Mesendoderm (in vitro differentiated cells): ENCODE data around the gene MED31. TPM values are rescaled to one million over a fixed set of nuclear protein-coding genes. Genes with fewer than 3 reads are reported as not detected.
"Not testable (repeated sequence)": the region's sequence is repeated elsewhere in the genome, so short reads cannot be mapped to it uniquely, and the experiment has no call there.

Experiments
- DNase-seq: peaks from one replicate; pipeline ENCODE4 v3.0.0; 2013
- H2AK5ac ChIP-seq: 2 replicates; pipeline ENCODE4 v1.6.1; 2013; ENCODE audit warnings: low read length, inconsistent platforms
- H2BK120ac ChIP-seq: 2 replicates; pipeline ENCODE4 v1.6.1; 2013; ENCODE audit warnings: low read depth, mild to moderate bottlenecking, low read length, moderate library complexity, mixed read lengths
- H2BK15ac ChIP-seq: replicated peaks from 2 replicates; pipeline ENCODE4 v1.6.1; 2013; ENCODE audit warnings: low read depth, mild to moderate bottlenecking, moderate library complexity
- H2BK5ac ChIP-seq: 2 replicates; pipeline ENCODE4 v1.6.1; 2013; ENCODE audit warnings: low read length, inconsistent platforms
- H3K18ac ChIP-seq: 2 replicates; pipeline ENCODE4 v1.6.1; 2013; ENCODE audit warnings: mild to moderate bottlenecking, low read length, mixed read lengths
- H3K23ac ChIP-seq: one replicate; pipeline ENCODE4 v1.6.1; 2013; ENCODE audit warnings: low read length
- H3K27ac ChIP-seq: 2 replicates; pipeline ENCODE4 v1.5.1; 2013; ENCODE audit warnings: low read depth, mild to moderate bottlenecking, inconsistent platforms, low read length, moderate library complexity
- H3K27me3 ChIP-seq: 2 replicates; pipeline ENCODE4 v1.6.1; 2013; ENCODE audit warnings: low read length, control low read depth, mild to moderate bottlenecking, inconsistent platforms; ENCODE audit not compliant: insufficient read depth, poor library complexity
- H3K36me3 ChIP-seq: 2 replicates; pipeline ENCODE4 v1.6.1; 2013; ENCODE audit warnings: low read length, inconsistent platforms; ENCODE audit not compliant: control insufficient read depth, insufficient read depth
- H3K4ac ChIP-seq: one replicate; pipeline ENCODE4 v1.6.1; 2013; ENCODE audit warnings: low read depth, mild to moderate bottlenecking, low read length, moderate library complexity
- H3K4me1 ChIP-seq: 2 replicates; pipeline ENCODE4 v1.6.1; 2013; ENCODE audit warnings: low read depth, low read length, inconsistent platforms; ENCODE audit not compliant: control insufficient read depth
- H3K4me2 ChIP-seq: 2 replicates; pipeline ENCODE4 v1.6.1; 2013; ENCODE audit warnings: low read length
- H3K4me3 ChIP-seq: 2 replicates; pipeline ENCODE4 v1.5.1; 2013; ENCODE audit warnings: mild to moderate bottlenecking, low read length
- H3K56ac ChIP-seq: one replicate; pipeline ENCODE4 v1.6.1; 2013; ENCODE audit warnings: low read length
- H3K79me1 ChIP-seq: 2 replicates; pipeline ENCODE4 v1.6.1; 2013; ENCODE audit warnings: low read length, inconsistent platforms
- H3K79me2 ChIP-seq: 2 replicates; pipeline ENCODE4 v1.6.1; 2013; ENCODE audit warnings: mild to moderate bottlenecking, low read length; ENCODE audit not compliant: control insufficient read depth, insufficient read depth
- H3K9ac ChIP-seq: 2 replicates; pipeline ENCODE4 v1.6.1; 2013; ENCODE audit warnings: low read length, inconsistent platforms
- H4K5ac ChIP-seq: one replicate; pipeline ENCODE4 v1.6.1; 2013; ENCODE audit warnings: low read length
- H4K8ac ChIP-seq: one replicate; pipeline ENCODE4 v1.6.1; 2013; ENCODE audit warnings: low read depth, mild to moderate bottlenecking, control low read depth, low read length, moderate library complexity
- WGBS: extraction: QIAGEN DNeasy Blood & Tissue Kit; methylation state at CpG from one replicate; pipeline ENCODE4 v1.1.7; 2013; ENCODE audit warnings: low lambda C conversion rate, missing lambda C conversion rate; ENCODE audit not compliant: insufficient coverage; ENCODE audit errors: extremely low coverage; 5-methylcytosine and 5-hydroxymethylcytosine counted together
- small RNA-seq: library from polyadenylated mRNA; stranded (forward); fragments of <200 nt; extraction: miRNeasy Mini kit (QIAGEN cat#:217004); gene quantifications from one replicate; pipeline ENCODE3, GENCODE V24; 2013; ENCODE audit not compliant: insufficient read depth

The MED31 gene

GRCh38 chr17:6593371-6593770 lies 58.0 kb downstream of the MED31 start:
- H3K18ac ChIP-seq, H3K36me3 ChIP-seq: not testable (repeated sequence)

More at GRCh38 chr17:6593371-6593770, 58.0 kb downstream of the MED31 start:
- H2AK5ac ChIP-seq, H3K4me1 ChIP-seq, H3K79me1 ChIP-seq, H4K8ac ChIP-seq, H3K4me2 ChIP-seq, DNase-seq, H3K23ac ChIP-seq, H2BK15ac ChIP-seq, H3K27me3 ChIP-seq, H2BK120ac ChIP-seq, H2BK5ac ChIP-seq, H3K56ac ChIP-seq, H3K79me2 ChIP-seq, H3K9ac ChIP-seq, H4K5ac ChIP-seq, H3K4ac ChIP-seq, H3K27ac ChIP-seq, H3K4me3 ChIP-seq: not testable (repeated sequence)
- no CpG with 5 or more reads among the region's 14 CpGs for WGBS

Small RNAs within 50 kb of the gene (small RNA-seq; reads per million reads assigned to genes)
- gene MIR4520-1 (1.1 reads per million), gene RNA5SP435 (not detected)
